GM19468 (cell line): Measurements from ENCODE around the gene ZNF521.
A peak's percentile ranks its signal among the peaks of the same experiment; 100 is the strongest.

Experiments used
- ATAC-seq: cut with Tn5 transposase; IDR thresholded peaks from one replicate; pipeline ENCODE4 v1.9.1; 2021; ENCODE audit warnings: mild to moderate bottlenecking, moderate library complexity, moderate number of reproducible peaks; ENCODE audit not compliant: unreplicated experiment; ENCODE audit errors: extremely low read depth

ZNF521 gene

DNA sequence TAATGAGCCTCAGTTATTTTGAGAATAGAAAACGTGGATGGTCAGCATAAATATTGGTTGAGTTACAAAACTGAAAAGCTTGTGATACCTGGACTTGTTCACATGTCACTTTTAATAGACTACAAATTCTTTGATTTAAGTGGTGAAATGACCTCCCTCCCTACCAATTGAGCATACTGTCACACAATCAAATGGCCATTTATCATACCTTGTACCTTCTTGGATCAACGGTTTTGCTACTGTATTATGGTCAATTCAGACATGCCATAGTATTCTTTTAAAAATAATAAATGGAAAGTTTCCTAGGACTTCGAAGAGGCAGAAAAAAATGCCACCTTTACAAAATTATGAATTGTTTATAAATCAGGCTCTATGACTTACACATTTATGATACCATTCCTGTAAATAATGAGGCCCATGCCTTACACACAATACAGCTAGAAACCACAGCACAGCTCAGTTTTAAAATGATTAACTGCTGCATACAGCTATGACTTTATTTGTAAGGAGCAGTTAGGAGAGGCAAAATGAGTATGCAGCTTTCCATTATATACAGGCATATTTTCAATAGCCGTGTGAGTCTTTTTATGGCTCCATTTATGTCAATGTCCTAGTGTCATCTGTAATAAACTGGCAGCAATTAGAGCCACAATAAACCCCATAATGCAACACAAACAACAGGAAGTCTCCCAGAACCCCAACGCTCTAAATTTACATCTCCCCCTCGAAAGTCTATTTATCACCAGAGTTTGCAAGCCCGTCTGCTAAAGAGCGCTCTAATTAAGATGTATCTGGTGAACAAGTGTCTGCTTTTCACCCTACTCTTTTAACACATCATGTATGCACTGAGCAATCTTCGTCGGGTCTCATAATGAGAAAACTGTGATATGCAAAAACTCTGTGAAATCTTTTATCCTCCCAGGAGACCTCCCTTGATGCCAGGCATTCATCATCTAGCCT, 176.1 kb downstream of the ZNF521 start:
- no peak for ATAC-seq

DNA sequence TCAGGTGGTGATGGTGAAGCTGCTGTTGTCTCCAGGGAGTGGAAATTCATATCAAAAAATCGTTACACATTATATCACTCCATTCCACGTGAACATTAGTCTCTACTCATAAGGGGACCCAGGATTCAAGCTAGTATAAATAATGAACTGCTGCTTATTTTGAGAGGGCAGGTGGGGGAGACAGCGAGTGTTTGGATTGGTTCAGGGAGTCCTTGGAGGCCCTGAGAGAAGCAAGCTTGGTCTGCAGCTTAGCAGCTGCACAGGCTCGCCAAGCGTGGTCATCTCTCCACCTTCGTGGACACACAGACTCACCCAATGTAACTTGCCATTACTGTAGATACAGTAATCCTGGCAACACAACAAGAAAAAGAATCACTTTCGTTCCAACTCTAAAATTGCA, 177.6 kb downstream of the ZNF521 start:
- no peak for ATAC-seq

DNA sequence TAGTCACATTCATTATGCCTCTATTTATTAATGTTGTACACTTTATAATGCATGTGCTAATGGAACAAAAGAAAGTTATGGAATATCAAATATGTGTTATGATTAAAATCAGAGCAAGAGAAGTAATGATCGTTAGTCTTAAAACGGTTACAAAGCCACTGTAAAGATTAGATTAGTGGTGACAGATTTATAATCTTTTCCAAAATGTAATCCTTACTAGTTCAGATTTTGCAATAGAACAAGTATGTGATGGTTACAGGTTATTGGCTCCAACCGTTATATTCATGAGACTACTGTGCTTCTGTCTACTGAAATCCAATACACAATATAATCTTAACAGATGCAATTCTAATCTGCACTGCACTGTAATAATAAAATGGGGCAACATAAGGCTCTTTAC, 180.6 kb downstream of the ZNF521 start:
- no peak for ATAC-seq

GRCh38 chr18:25170402-25170801, 181.6 kb downstream of the ZNF521 start:
- no peak for ATAC-seq

DNA sequence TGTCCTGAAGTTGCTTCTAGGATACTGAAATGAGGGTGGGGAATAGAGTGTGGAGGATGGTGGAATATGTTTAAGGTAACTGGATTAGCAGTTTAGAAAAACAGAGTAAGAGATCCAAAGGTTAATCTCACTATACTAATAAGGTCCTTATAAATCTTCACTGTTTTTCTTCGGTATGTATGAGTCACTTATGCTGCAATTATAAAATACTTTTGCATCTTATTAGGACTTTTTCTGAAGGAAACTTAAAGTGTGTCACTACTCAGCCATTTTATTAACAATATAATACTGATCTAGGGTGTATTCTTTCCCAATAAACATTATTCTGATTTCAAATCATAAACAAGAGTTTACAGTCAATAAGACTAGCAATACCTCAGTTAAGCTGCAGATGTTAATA, 182.3 kb downstream of the ZNF521 start:
- ATAC-seq, result no peak

GRCh38 chr18:25167612-25168410, 184.2 kb downstream of the ZNF521 start:
- no peak for ATAC-seq

DNA sequence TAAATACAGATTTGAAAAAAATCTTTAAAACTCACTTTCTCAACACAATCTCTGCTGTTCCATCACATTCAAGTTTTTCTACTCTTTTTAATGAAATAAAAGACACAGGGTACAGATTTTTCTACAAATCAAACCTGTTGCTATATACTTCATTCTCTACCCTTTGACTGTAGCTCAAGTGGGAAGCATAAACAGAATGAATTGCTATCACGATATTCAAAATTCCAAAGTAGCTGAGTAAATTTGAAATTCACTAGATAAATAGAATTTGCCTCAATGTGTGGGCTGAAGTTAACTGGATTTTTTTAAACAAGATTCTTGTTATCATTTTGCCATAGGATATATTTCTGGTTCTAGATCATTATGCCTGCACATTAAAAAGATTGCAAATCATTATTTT, 185.9 kb downstream of the ZNF521 start:
- ATAC-seq, result no peak

DNA sequence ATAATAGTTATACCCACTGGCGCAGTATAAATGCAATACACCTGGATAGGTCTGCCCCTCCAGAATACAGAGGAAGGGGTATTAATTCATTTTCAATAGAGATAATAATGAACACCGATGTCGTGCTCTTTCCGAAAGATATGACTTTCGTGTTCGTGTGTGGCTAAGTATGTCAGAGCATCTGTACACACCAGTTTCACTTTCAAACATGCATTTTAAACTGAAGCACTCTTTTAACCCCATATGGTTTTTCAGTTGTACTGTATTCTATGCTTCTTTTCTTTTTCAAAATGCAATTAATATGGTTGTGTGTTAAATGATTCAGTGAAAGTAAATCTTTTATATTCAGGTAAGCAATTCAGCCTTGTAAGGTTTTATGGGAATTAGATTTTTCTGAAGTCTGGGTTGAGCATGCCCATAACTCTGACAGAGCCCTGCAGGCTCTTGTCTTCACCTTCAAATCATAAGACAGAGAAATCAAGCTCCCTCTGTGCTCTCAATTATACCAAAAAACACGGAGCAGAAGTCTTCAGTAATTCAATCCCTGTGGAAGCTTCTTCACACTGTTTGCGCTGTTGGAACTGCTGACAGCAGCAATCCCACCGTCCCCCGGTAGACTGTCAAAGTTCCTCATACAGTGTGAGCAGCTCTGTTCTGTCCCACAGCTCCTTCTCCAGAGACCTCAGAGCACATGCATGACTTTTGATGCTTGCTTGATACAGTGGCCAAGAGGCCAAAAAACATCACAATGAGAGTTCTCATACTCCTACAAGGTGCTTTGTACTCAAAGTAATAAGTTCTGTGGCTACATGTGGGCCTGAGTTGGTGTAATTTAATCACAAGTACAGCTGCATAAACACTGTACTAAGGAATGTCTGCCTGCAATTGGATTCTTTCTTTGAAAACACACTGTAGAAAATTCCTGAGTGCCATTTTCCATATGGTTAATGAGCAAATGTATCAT, 186.8 kb downstream of the ZNF521 start:
- ATAC-seq, result peak; percentile 90

DNA sequence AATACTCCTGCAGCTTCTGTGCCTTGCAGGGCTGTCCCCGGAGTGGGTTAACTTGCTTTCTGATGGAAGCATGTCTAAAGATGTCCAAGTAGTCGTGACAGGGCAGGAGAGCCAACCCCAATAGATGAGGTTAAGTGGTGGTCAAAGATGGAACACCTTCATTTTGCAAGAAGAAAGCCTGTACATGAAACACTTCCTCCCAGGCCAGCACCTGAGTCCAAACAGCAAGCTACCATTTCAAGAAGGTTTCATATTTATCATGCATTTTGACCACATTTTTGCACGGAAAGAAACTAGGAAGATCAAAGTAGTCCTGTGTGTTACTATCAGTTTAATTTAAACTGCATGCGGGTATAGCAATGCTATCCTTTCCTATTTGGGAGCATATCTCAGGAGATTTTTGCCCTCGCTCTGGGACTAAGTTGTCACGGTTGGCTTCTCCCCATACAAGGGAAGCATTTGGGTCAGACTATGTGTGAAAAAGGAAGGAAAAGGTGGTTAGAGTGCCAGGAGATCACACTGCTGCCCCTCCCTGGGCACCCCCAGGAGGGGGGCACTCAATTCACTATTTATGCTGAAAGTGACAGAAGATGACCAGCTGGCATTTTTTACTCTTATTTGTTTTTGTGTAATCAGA, 187.6 kb downstream of the ZNF521 start:
- peak; percentile 20 for ATAC-seq

DNA sequence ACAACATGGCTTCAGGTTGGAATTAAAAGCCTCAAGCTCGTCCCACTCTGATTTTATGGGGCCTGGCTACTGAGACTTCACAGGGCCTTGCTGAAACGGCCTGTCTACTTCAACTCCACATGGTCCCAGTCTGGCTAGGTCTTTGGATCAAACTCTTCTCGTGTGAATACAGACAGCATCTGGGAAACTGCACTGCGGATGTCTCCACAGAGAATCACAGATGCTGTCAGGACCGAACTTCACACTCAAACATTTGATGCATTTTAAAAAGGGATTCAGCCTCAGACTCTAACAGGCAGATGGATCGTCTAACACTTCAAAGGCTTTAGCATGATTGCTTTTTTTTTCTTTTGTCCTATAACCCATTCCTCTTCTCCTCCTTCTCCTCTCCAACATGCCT, 198.5 kb downstream of the ZNF521 start:
- ATAC-seq, result no peak

DNA sequence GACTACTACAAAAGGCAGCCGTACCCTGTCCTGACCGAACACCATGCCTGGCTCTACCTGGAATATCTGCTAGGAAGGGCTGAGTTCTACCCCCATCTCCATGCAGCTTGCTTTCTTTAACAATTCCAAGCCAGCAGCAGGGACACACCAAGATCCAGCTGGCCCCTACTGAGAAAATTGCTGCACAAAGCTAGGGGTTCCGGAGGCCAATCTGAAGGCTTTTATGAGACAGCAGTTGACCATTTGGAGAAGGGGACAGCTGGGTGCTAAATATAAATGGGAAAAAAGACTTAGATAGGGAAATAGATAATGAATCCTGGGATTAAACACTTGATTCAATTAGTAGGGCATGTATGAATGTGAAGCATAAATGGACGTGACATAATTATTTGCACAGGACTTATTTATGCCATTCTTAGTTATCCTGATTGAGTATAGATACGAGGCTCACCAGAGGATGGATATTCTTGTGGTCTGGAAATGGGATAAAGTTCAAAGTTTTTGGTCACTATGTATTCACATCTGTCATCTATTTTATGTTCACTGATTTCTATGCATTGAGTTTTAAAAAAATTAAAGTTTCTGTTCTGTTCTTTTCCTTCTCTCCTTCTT, 204.0 kb downstream of the ZNF521 start:
- no peak for ATAC-seq

DNA sequence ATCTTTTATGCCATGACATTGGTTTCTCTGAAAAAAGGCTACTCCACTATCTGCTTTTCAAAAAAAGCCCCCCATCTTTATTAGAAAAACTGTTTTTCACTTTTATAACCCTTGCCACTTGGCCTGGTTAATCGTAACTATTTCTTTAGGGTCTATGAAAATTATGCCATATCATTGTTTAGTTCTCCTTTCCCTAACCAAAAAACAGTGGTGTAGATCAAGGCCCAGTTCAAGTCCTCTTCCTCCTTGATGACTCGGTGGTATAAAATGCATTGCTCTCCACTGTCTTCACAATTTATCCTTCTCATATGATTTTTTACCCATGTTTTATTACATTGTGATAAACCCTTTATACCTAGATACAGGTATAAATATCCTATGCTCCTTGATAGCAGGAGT, 205.5 kb downstream of the ZNF521 start:
- ATAC-seq, result no peak

GRCh38 chr18:25145731-25146511, 206.0 kb downstream of the ZNF521 start:
- no peak for ATAC-seq

DNA sequence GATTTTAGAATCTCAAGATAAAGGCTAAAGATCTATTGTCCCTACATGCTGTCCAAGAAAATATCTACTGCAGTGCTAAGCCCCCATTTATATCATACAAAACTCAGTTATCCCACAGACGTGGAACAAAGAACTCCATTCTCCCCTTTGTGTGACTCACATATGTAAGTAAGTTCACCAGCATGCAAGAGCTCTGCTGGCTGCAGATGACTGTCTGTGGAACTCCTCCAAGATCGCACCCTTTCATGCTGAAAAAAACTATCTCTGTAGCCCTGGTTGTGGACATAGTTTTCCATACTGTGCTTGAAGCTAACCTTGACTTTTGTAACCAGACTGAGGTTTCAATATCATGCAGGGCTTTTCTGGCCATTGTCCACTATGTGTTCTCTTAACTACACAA, 207.1 kb downstream of the ZNF521 start:
- ATAC-seq, result no peak

DNA sequence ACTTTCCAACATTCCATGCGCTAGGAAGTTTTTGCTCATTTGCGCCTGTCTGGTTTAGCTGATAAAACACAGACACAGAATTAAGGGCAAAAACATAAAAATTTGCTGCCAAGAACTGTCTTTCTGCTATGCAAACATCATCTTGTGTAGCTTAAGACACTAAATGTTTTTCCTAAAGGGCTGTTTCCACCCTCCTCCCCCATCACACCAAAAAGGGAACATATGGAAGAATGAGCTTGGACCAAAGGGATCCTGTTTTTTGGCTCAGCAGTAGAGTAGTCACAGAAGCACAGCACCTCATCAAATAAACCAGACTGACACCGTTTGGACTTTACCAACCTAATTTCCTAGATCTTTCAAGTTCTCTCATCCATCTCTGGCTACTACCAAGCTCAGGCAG, 210.1 kb downstream of the ZNF521 start:
- no peak for ATAC-seq

- no peak for ATAC-seq
Observed at GRCh38 chr18:25141399-25141798, 210.6 kb downstream of the ZNF521 start.

- ATAC-seq, result no peak
Observed at GRCh38 chr18:25140962-25141308, 211.0 kb downstream of the ZNF521 start.

- no peak for ATAC-seq
Observed at GRCh38 chr18:25140124-25140961, 211.6 kb downstream of the ZNF521 start.
